ENCODE results near the gene CDK1.
A peak's percentile ranks its signal among the peaks of the same experiment; 100 is the strongest.

Gene CDK1

GRCh38 chr10:60777696-60778213 is 523 bp upstream of the CDK1 start:
- H3K4me3 ChIP-seq (ENCODE audit: extremely low read depth, insufficient read depth, low read length, poor library complexity, severe bottlenecking): peak overlapping the region; percentile 83
- no peaks in the 10 kb centered on the region for H3K9me3 ChIP-seq (ENCODE audit: control insufficient read depth, low read length)
- no CpG with 5 or more reads among the region's 9 CpGs for WGBS, 2 experiments (ENCODE audit: insufficient coverage in 2 of 2)
- H3K4me1 ChIP-seq (ENCODE audit: control insufficient read depth, insufficient read depth, low read length, poor library complexity, severe bottlenecking): peaks cover 6% of the 10 kb centered on the region
- no peak overlapping the region for H3K27ac ChIP-seq (ENCODE audit: low read depth, low read length, severe bottlenecking)
- peaks cover 12% of the 10 kb centered on the region for H3K36me3 ChIP-seq (ENCODE audit: control insufficient read depth, insufficient read depth, low read length)

- WGBS, 2 experiments (ENCODE audit: insufficient coverage in 2 of 2): 1 to 2% methylated on average over 11 to 13 of the region's 17 CpGs
- H3K9me3 ChIP-seq (ENCODE audit: control insufficient read depth, low read length): no peaks in the 10 kb centered on the region
- H3K4me1 ChIP-seq (ENCODE audit: control insufficient read depth, insufficient read depth, low read length, poor library complexity, severe bottlenecking): peaks cover 6% of the 10 kb centered on the region
- peaks cover 19% of the 10 kb centered on the region for H3K36me3 ChIP-seq (ENCODE audit: control insufficient read depth, insufficient read depth, low read length)
- peak overlapping the region; percentile 70 for H3K27ac ChIP-seq (ENCODE audit: low read depth, low read length, severe bottlenecking)
- H3K4me3 ChIP-seq (ENCODE audit: extremely low read depth, insufficient read depth, low read length, poor library complexity, severe bottlenecking): peak overlapping the region; percentile 83
Observed at GRCh38 chr10:60778971-60779796, 906 bp downstream of the CDK1 start.

- no peak overlapping the region for H3K27ac ChIP-seq (ENCODE audit: low read depth, low read length, severe bottlenecking)
- H3K36me3 ChIP-seq (ENCODE audit: control insufficient read depth, insufficient read depth, low read length): peaks cover 38% of the 10 kb centered on the region
- no peaks in the 10 kb centered on the region for H3K9me3 ChIP-seq (ENCODE audit: control insufficient read depth, low read length)
- H3K4me1 ChIP-seq (ENCODE audit: control insufficient read depth, insufficient read depth, low read length, poor library complexity, severe bottlenecking): peaks cover 6% of the 10 kb centered on the region
- H3K4me3 ChIP-seq (ENCODE audit: extremely low read depth, insufficient read depth, low read length, poor library complexity, severe bottlenecking): peak overlapping the region; percentile 26
Observed at GRCh38 chr10:60781661-60782060, 3.4 kb downstream of the CDK1 start.

GRCh38 chr10:60784641-60785040 is 6.4 kb downstream of the CDK1 start:
- H3K36me3 ChIP-seq (ENCODE audit: control insufficient read depth, insufficient read depth, low read length): peaks cover 60% of the 10 kb centered on the region
- 100% methylated on average over 1 of the region's 3 CpGs for whole genome bisulfite sequencing, 2 experiments (ENCODE audit: insufficient coverage in 2 of 2)
- H3K4me1 ChIP-seq (ENCODE audit: control insufficient read depth, insufficient read depth, low read length, poor library complexity, severe bottlenecking): peaks cover 6% of the 10 kb centered on the region
- no peak overlapping the region for H3K27ac ChIP-seq (ENCODE audit: low read depth, low read length, severe bottlenecking)
- no peaks in the 10 kb centered on the region for H3K9me3 ChIP-seq (ENCODE audit: control insufficient read depth, low read length)
- H3K4me3 ChIP-seq (ENCODE audit: extremely low read depth, insufficient read depth, low read length, poor library complexity, severe bottlenecking): no peak overlapping the region

- no peaks in the 10 kb centered on the region for H3K4me1 ChIP-seq (ENCODE audit: control insufficient read depth, insufficient read depth, low read length, poor library complexity, severe bottlenecking)
- no peaks in the 10 kb centered on the region for H3K9me3 ChIP-seq (ENCODE audit: control insufficient read depth, low read length)
- no peak overlapping the region for H3K4me3 ChIP-seq (ENCODE audit: extremely low read depth, insufficient read depth, low read length, poor library complexity, severe bottlenecking)
- peaks cover 78% of the 10 kb centered on the region for H3K36me3 ChIP-seq (ENCODE audit: control insufficient read depth, insufficient read depth, low read length)
- no peak overlapping the region for H3K27ac ChIP-seq (ENCODE audit: low read depth, low read length, severe bottlenecking)
Observed at GRCh38 chr10:60788544-60788943, 10.3 kb downstream of the CDK1 start.

- no peak overlapping the region for H3K27ac ChIP-seq (ENCODE audit: low read depth, low read length, severe bottlenecking)
- peaks cover 72% of the 10 kb centered on the region for H3K36me3 ChIP-seq (ENCODE audit: control insufficient read depth, insufficient read depth, low read length)
- no peaks in the 10 kb centered on the region for H3K9me3 ChIP-seq (ENCODE audit: control insufficient read depth, low read length)
- WGBS, 2 experiments (ENCODE audit: insufficient coverage in 2 of 2): 100% methylated on average over 1 of the region's 4 CpGs; no CpG with 5 or more reads in 1 of the 2 experiments
- H3K4me1 ChIP-seq (ENCODE audit: control insufficient read depth, insufficient read depth, low read length, poor library complexity, severe bottlenecking): no peaks in the 10 kb centered on the region
- no peak overlapping the region for H3K4me3 ChIP-seq (ENCODE audit: extremely low read depth, insufficient read depth, low read length, poor library complexity, severe bottlenecking)
Observed at GRCh38 chr10:60789340-60789739, 11.1 kb downstream of the CDK1 start.

- H3K9me3 ChIP-seq (ENCODE audit: control insufficient read depth, low read length): no peaks in the 10 kb centered on the region
- no peaks in the 10 kb centered on the region for H3K4me1 ChIP-seq (ENCODE audit: control insufficient read depth, insufficient read depth, low read length, poor library complexity, severe bottlenecking)
- peaks cover 66% of the 10 kb centered on the region for H3K36me3 ChIP-seq (ENCODE audit: control insufficient read depth, insufficient read depth, low read length)
- 100% methylated on average over 2 of the region's 4 CpGs; no CpG with 5 or more reads in 1 of the 2 experiments for WGBS, 2 experiments (ENCODE audit: insufficient coverage in 2 of 2)
- no peak overlapping the region for H3K27ac ChIP-seq (ENCODE audit: low read depth, low read length, severe bottlenecking)
- no peak overlapping the region for H3K4me3 ChIP-seq (ENCODE audit: extremely low read depth, insufficient read depth, low read length, poor library complexity, severe bottlenecking)
Observed at GRCh38 chr10:60794953-60795352, 16.7 kb downstream of the CDK1 start.

GRCh38 chr10:60795465-60796202 is 17.4 kb downstream of the CDK1 start:
- no peaks in the 10 kb centered on the region for H3K4me1 ChIP-seq (ENCODE audit: control insufficient read depth, insufficient read depth, low read length, poor library complexity, severe bottlenecking)
- WGBS, 2 experiments (ENCODE audit: insufficient coverage in 2 of 2): 100% methylated on average over 2 of the region's 3 CpGs; no CpG with 5 or more reads in 1 of the 2 experiments
- H3K27ac ChIP-seq (ENCODE audit: low read depth, low read length, severe bottlenecking): no peak overlapping the region
- peaks cover 59% of the 10 kb centered on the region for H3K36me3 ChIP-seq (ENCODE audit: control insufficient read depth, insufficient read depth, low read length)
- no peaks in the 10 kb centered on the region for H3K9me3 ChIP-seq (ENCODE audit: control insufficient read depth, low read length)
- H3K4me3 ChIP-seq (ENCODE audit: extremely low read depth, insufficient read depth, low read length, poor library complexity, severe bottlenecking): no peak overlapping the region

GRCh38 chr10:60796481-60796880 is 18.2 kb downstream of the CDK1 start:
- H3K4me1 ChIP-seq (ENCODE audit: control insufficient read depth, insufficient read depth, low read length, poor library complexity, severe bottlenecking): no peaks in the 10 kb centered on the region
- WGBS, 2 experiments (ENCODE audit: insufficient coverage in 2 of 2): 92 to 100% methylated on average over 1 of the region's 1 CpG
- H3K9me3 ChIP-seq (ENCODE audit: control insufficient read depth, low read length): no peaks in the 10 kb centered on the region
- no peak overlapping the region for H3K27ac ChIP-seq (ENCODE audit: low read depth, low read length, severe bottlenecking)
- H3K36me3 ChIP-seq (ENCODE audit: control insufficient read depth, insufficient read depth, low read length): peaks cover 56% of the 10 kb centered on the region
- H3K4me3 ChIP-seq (ENCODE audit: extremely low read depth, insufficient read depth, low read length, poor library complexity, severe bottlenecking): no peak overlapping the region

GRCh38 chr10:60797200-60797599 is 18.9 kb downstream of the CDK1 start:
- no peak overlapping the region for H3K27ac ChIP-seq (ENCODE audit: low read depth, low read length, severe bottlenecking)
- H3K9me3 ChIP-seq (ENCODE audit: control insufficient read depth, low read length): no peaks in the 10 kb centered on the region
- no peak overlapping the region for H3K4me3 ChIP-seq (ENCODE audit: extremely low read depth, insufficient read depth, low read length, poor library complexity, severe bottlenecking)
- peaks cover 49% of the 10 kb centered on the region for H3K36me3 ChIP-seq (ENCODE audit: control insufficient read depth, insufficient read depth, low read length)
- no peaks in the 10 kb centered on the region for H3K4me1 ChIP-seq (ENCODE audit: control insufficient read depth, insufficient read depth, low read length, poor library complexity, severe bottlenecking)
- 50 to 92% methylated on average over 2 to 3 of the region's 6 CpGs for WGBS, 2 experiments (ENCODE audit: insufficient coverage in 2 of 2)

GRCh38 chr10:60798031-60798430 is 19.8 kb downstream of the CDK1 start:
- WGBS, 2 experiments (ENCODE audit: insufficient coverage in 2 of 2): 100% methylated on average over 1 to 3 of the region's 3 CpGs
- H3K4me3 ChIP-seq (ENCODE audit: extremely low read depth, insufficient read depth, low read length, poor library complexity, severe bottlenecking): no peak overlapping the region
- no peaks in the 10 kb centered on the region for H3K4me1 ChIP-seq (ENCODE audit: control insufficient read depth, insufficient read depth, low read length, poor library complexity, severe bottlenecking)
- peaks cover 42% of the 10 kb centered on the region for H3K36me3 ChIP-seq (ENCODE audit: control insufficient read depth, insufficient read depth, low read length)
- H3K9me3 ChIP-seq (ENCODE audit: control insufficient read depth, low read length): no peaks in the 10 kb centered on the region
- H3K27ac ChIP-seq (ENCODE audit: low read depth, low read length, severe bottlenecking): no peak overlapping the region

Data from mesodermal cell (in vitro differentiated cells).